GM06990 (cell line): ENCODE results near the gene MAP3K10.

ENCODE experiments used
- DNase-seq: peaks from one replicate; pipeline ENCODE4 v3.0.0-alpha.2; 2011; ENCODE audit not compliant: insufficient read length; ENCODE audit errors: extremely low read depth
- H3K27me3 ChIP-seq: replicated peaks from 2 replicates; pipeline ENCODE4 v1.6.0; 2011; ENCODE audit warnings: low read length; ENCODE audit not compliant: control insufficient read depth, insufficient read depth
- H3K36me3 ChIP-seq: 2 replicates; pipeline ENCODE4 v1.5.1; 2011; ENCODE audit warnings: low read length; ENCODE audit not compliant: control insufficient read depth, insufficient read depth
- H3K4me3 ChIP-seq: replicated peaks from 2 replicates; pipeline ENCODE4 v1.5.1; 2011; ENCODE audit warnings: low read depth, mild to moderate bottlenecking, control low read depth, low read length
- CTCF ChIP-seq: IDR thresholded peaks from 2 replicates; pipeline ENCODE4 v1.5.1; 2011; ENCODE audit warnings: low read length, control low read depth, mild to moderate bottlenecking, inconsistent platforms; ENCODE audit not compliant: insufficient read depth, poor library complexity, severe bottlenecking

MAP3K10 gene

GRCh38 chr19:40232479-40232878 lies 41.3 kb downstream of the MAP3K10 start:
- TF ChIP-seq CTCF: no peak

GRCh38 chr19:40232949-40233810 lies 42.0 kb downstream of the MAP3K10 start:
- H3K4me3 ChIP-seq: no peak overlapping the region
- no peaks in the 10 kb centered on the region for H3K27me3 ChIP-seq
- peaks cover 24% of the 10 kb centered on the region for H3K36me3 ChIP-seq
- DNase-seq: no peak
- no peak for TF ChIP-seq CTCF

More at GRCh38 chr19:40232479-40232878, 41.3 kb downstream of the MAP3K10 start:
- Histone ChIP-seq H3K27me3 (no peaks in the 10 kb centered on the region), H3K4me3 (no peak overlapping the region), H3K36me3 (peaks cover 22% of the 10 kb centered on the region)
- no peak for DNase-seq

GRCh38 chr19:40233811-40234389 lies 42.7 kb downstream of the MAP3K10 start:
- TF ChIP-seq CTCF: no peak
- H3K4me3 ChIP-seq: no peak overlapping the region
- peaks cover 25% of the 10 kb centered on the region for H3K36me3 ChIP-seq
- DNase-seq: no peak
- H3K27me3 ChIP-seq: no peaks in the 10 kb centered on the region

GRCh38 chr19:40234429-40235237 lies 43.4 kb downstream of the MAP3K10 start:
- peaks cover 30% of the 10 kb centered on the region for H3K36me3 ChIP-seq
- H3K4me3 ChIP-seq: no peak overlapping the region
- DNase-seq: no peak
- no peaks in the 10 kb centered on the region for H3K27me3 ChIP-seq
- TF ChIP-seq CTCF: no peak

- no peak for TF ChIP-seq CTCF
- peaks cover 33% of the 10 kb centered on the region for H3K36me3 ChIP-seq
- DNase-seq: no peak
- H3K4me3 ChIP-seq: no peak overlapping the region
- no peaks in the 10 kb centered on the region for H3K27me3 ChIP-seq
Observed at GRCh38 chr19:40235238-40236025, 44.2 kb downstream of the MAP3K10 start.
